OCI-LY1 (cell line): ENCODE measurements around the gene CYB5R4.

ENCODE experiments used
- CTCF ChIP-seq: fragments of 200-600 bp; sonication (generic), shearing (Covaris generic); IDR thresholded peaks from 2 replicates; pipeline ENCODE4 v1.5.1; 2017; ENCODE audit warnings: mild to moderate bottlenecking, antibody characterized with exemption, low read length, moderate library complexity, mixed read lengths
- EZH2 ChIP-seq: fragments of 200-600 bp; sonication (generic), shearing (Covaris generic); IDR thresholded peaks from 2 replicates; pipeline ENCODE4 v1.8.0; 2017; ENCODE audit warnings: borderline replicate concordance, mixed run types, mild to moderate bottlenecking, antibody characterized with exemption, low read length, moderate library complexity, mixed read lengths

DNA sequence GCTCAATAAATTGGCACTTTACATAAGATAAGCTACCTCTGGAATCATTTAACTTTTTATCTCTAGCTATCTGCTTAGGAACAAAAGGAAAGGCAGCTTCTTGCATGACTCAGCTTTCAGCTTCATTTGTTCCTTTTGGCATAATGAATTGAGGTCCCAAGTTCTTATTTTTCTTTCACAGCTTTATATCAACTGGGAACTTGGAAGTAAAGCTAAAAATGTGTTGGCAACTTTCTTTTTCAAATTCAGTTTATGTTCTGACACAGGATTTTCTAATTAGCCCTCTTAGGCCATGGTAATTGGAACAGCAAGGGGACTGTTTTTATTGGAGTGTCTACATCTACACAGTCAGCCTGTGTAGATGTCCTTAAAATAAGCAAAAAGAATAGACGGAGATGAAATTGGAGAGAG, 118.8 kb downstream of the CYB5R4 start:
- no peak for TF ChIP-seq EZH2
- TF ChIP-seq CTCF: no peak
